KMS-11 (cell line): ENCODE measurements around the gene USP34.

Experiments
- H2AFZ ChIP-seq: fragments of 200-600 bp; sonication (generic); 2 replicates; pipeline ENCODE4 v1.6.1; 2016; ENCODE audit warnings: antibody characterized with exemption, mixed run types, low read depth
- H3K27ac ChIP-seq: fragments of 200-600 bp; sonication (generic); 2 replicates; pipeline ENCODE4 v1.6.1; 2016; ENCODE audit warnings: mild to moderate bottlenecking, mixed run types
- H3K27me3 ChIP-seq: fragments of 200-600 bp; sonication (generic); 2 replicates; pipeline ENCODE4 v1.6.1; 2017; ENCODE audit warnings: mild to moderate bottlenecking, low read depth, mixed run types, moderate library complexity; ENCODE audit not compliant: insufficient read depth
- H3K36me3 ChIP-seq: fragments of 200-600 bp; sonication (generic); 2 replicates; pipeline ENCODE4 v1.6.1; 2017; ENCODE audit warnings: mild to moderate bottlenecking, mixed run types; ENCODE audit not compliant: insufficient read depth
- H3K4me1 ChIP-seq: fragments of 200-600 bp; sonication (generic); 2 replicates; pipeline ENCODE4 v1.6.1; 2016; ENCODE audit warnings: mild to moderate bottlenecking, low read depth, mixed run types; ENCODE audit not compliant: poor library complexity, severe bottlenecking
- H3K4me2 ChIP-seq: fragments of 200-600 bp; sonication (generic); 2 replicates; pipeline ENCODE4 v1.7.0; 2016; ENCODE audit warnings: mild to moderate bottlenecking, mixed run types
- H3K4me3 ChIP-seq: fragments of 200-600 bp; sonication (generic); IDR thresholded peaks from 2 replicates; pipeline ENCODE4 v1.6.1; 2017; ENCODE audit warnings: low read depth, low read length, mixed read lengths; ENCODE audit not compliant: insufficient read depth
- H3K79me2 ChIP-seq: fragments of 200-600 bp; sonication (generic); 2 replicates; pipeline ENCODE4 v1.6.1; 2016; ENCODE audit warnings: low read depth, mixed run types; ENCODE audit not compliant: insufficient read depth
- H3K9ac ChIP-seq: fragments of 200-600 bp; sonication (generic); 2 replicates; pipeline ENCODE4 v1.6.1; 2016; ENCODE audit warnings: mild to moderate bottlenecking, mixed run types
- H4K20me1 ChIP-seq: fragments of 200-600 bp; sonication (generic); 2 replicates; pipeline ENCODE4 v1.6.1; 2016; ENCODE audit warnings: mild to moderate bottlenecking, mixed run types; ENCODE audit not compliant: insufficient read depth
- CTCF ChIP-seq: fragments of 200-600 bp; sonication (generic); conservative IDR thresholded peaks from 2 replicates; pipeline ENCODE4 v1.6.1; 2017; ENCODE audit warnings: low read depth, mild to moderate bottlenecking, antibody characterized with exemption, low read length, moderate library complexity, mixed read lengths

Gene USP34

GRCh38 chr2:61327173-61327572 is 143.7 kb downstream of the USP34 start:
- H2AFZ ChIP-seq, result no peak overlapping the region
- H3K4me2 ChIP-seq, result peak overlapping the region; percentile 33
- no peaks in the 10 kb centered on the region for H3K79me2 ChIP-seq
- H3K27me3 ChIP-seq, result no peaks in the 10 kb centered on the region
- H3K4me3 ChIP-seq, result no peak overlapping the region
- peaks cover 20% of the 10 kb centered on the region for H3K4me1 ChIP-seq
- no peak for TF ChIP-seq CTCF
- no peaks in the 10 kb centered on the region; the same call in 1 of the 2 replicates for H4K20me1 ChIP-seq
- H3K9ac ChIP-seq, result no peak overlapping the region
- H3K36me3 ChIP-seq, result no peaks in the 10 kb centered on the region
- H3K27ac ChIP-seq, result peak overlapping the region; percentile 18; the same call in 1 of the 2 replicates

GRCh38 chr2:61326423-61326822 is 144.5 kb downstream of the USP34 start:
- Histone ChIP-seq H3K79me2 (no peaks in the 10 kb centered on the region), H3K27me3 (no peaks in the 10 kb centered on the region), H3K36me3 (no peaks in the 10 kb centered on the region), H4K20me1 (no peaks in the 10 kb centered on the region; the same call in 1 of the 2 replicates), H2AFZ (no peak overlapping the region), H3K4me1 (peaks cover 20% of the 10 kb centered on the region), H3K27ac (no peak overlapping the region), H3K4me2 (no peak overlapping the region; the same call in 1 of the 2 replicates), H3K4me3 (no peak overlapping the region), H3K9ac (no peak overlapping the region)
- TF ChIP-seq CTCF, result no peak

GRCh38 chr2:61320181-61320580 is 150.7 kb downstream of the USP34 start:
- Histone ChIP-seq H3K4me1 (no peaks in the 10 kb centered on the region), H3K27ac (no peak overlapping the region), H3K79me2 (no peaks in the 10 kb centered on the region), H3K27me3 (no peaks in the 10 kb centered on the region), H4K20me1 (no peaks in the 10 kb centered on the region), H3K9ac (no peak overlapping the region), H3K4me3 (no peak overlapping the region), H3K4me2 (no peak overlapping the region), H3K36me3 (no peaks in the 10 kb centered on the region), H2AFZ (no peak overlapping the region)
- TF ChIP-seq CTCF, result no peak

- H3K9ac ChIP-seq, result no peak overlapping the region
- H4K20me1 ChIP-seq, result no peaks in the 10 kb centered on the region
- no peaks in the 10 kb centered on the region for H3K79me2 ChIP-seq
- H3K4me2 ChIP-seq, result no peak overlapping the region
- no peaks in the 10 kb centered on the region for H3K27me3 ChIP-seq
- no peak overlapping the region for H3K27ac ChIP-seq
- H2AFZ ChIP-seq, result no peak overlapping the region
- no peak for TF ChIP-seq CTCF
- no peak overlapping the region for H3K4me3 ChIP-seq
- no peaks in the 10 kb centered on the region for H3K36me3 ChIP-seq
- no peaks in the 10 kb centered on the region for H3K4me1 ChIP-seq
Measured at GRCh38 chr2:61318553-61318952, 152.3 kb downstream of the USP34 start.
